NB4 (cell line): ENCODE results near the gene CPEB4.

Experiments
- CTCF ChIP-seq: IDR thresholded peaks from one replicate; pipeline ENCODE4 v1.5.1; 2012; ENCODE audit warnings: low read depth, low read length
- MAX ChIP-seq: IDR thresholded peaks from 2 replicates; pipeline ENCODE4 v1.6.1; 2011; ENCODE audit warnings: low read depth, low read length
- POLR2A ChIP-seq: IDR thresholded peaks from 2 replicates; pipeline ENCODE4 v1.6.1; 2011; ENCODE audit warnings: mild to moderate bottlenecking; ENCODE audit not compliant: insufficient read length; ENCODE audit errors: extremely low read depth

- no peak for TF ChIP-seq POLR2A
- TF ChIP-seq CTCF = no peak
- no peak for TF ChIP-seq MAX
Observed at GRCh38 chr5:173946323-173946722, 58.2 kb downstream of the CPEB4 start.
